GM23338 (cell line): ENCODE measurements around the gene OR6C65.
"Not testable (repeated sequence)": the region's sequence is repeated elsewhere in the genome, so short reads cannot be mapped to it uniquely, and the experiment has no call there.

Experiments used
- CREB1 ChIP-seq: fragments of 250-450 bp; sonication (Bioruptor Pico); IDR thresholded peaks from 2 replicates; pipeline ENCODE4 v1.5.0; 2020; ENCODE audit warnings: low read depth, mild to moderate bottlenecking, moderate library complexity
- EZH2 ChIP-seq: fragments of 200-600 bp; sonication (generic); IDR thresholded peaks from one replicate; pipeline ENCODE4 v1.8.0; 2017; ENCODE audit warnings: antibody characterized with exemption, mild to moderate bottlenecking, low read depth; ENCODE audit not compliant: unreplicated experiment
- EZH2phosphoT487 ChIP-seq: fragments of 200-600 bp; sonication (generic); IDR thresholded peaks from one replicate; pipeline ENCODE4 v1.8.1; 2018; ENCODE audit warnings: antibody characterized with exemption; ENCODE audit not compliant: unreplicated experiment
- JUNB ChIP-seq: IDR thresholded peaks from one replicate; pipeline ENCODE4 v1.6.1; 2016; ENCODE audit warnings: antibody characterized with exemption; ENCODE audit not compliant: unreplicated experiment
- POLR2AphosphoS5 ChIP-seq: IDR thresholded peaks from 2 replicates; pipeline ENCODE4 v1.6.1; 2016; ENCODE audit warnings: antibody characterized with exemption, low read depth
- ZNF114 ChIP-seq: fragments of 250-450 bp; sonication (Bioruptor Pico); IDR thresholded peaks from 2 replicates; pipeline ENCODE4 v1.5.0; 2020; ENCODE audit warnings: mild to moderate bottlenecking, moderate library complexity
- ZNF331 ChIP-seq: fragments of 250-450 bp; sonication (Bioruptor Pico); IDR thresholded peaks from 2 replicates; pipeline ENCODE4 v1.5.0; 2020; ENCODE audit warnings: low read depth, mild to moderate bottlenecking, moderate library complexity
- TF ChIP-seq, protein P1 (sequence below), 2 experiments: fragments of 200-600 bp in 1 of 2; sonication (generic) in 1 of 2; conservative IDR thresholded peaks; 2 replicates each; pipeline versions ENCODE4 v1.5.1 to v1.6.1; 2016 to 2017; ENCODE audit warnings: antibody characterized with exemption in 2 of 2, low read depth in 2 of 2, mild to moderate bottlenecking in 2 of 2, moderate library complexity in 1 of 2
- TF ChIP-seq, protein P2 (sequence below): IDR thresholded peaks from one replicate; pipeline ENCODE4 v1.6.1; 2018; ENCODE audit warnings: antibody characterized with exemption; ENCODE audit not compliant: unreplicated experiment
- TF ChIP-seq, protein P3 (sequence below): IDR thresholded peaks from 2 replicates; pipeline ENCODE4 v1.6.1; 2016; ENCODE audit warnings: antibody characterized with exemption
- TF ChIP-seq, protein P4 (sequence below): fragments of 250-450 bp; sonication (Bioruptor Pico); IDR thresholded peaks from 2 replicates; pipeline ENCODE4 v1.5.0; 2020; ENCODE audit warnings: mild to moderate bottlenecking, moderate library complexity

DNA sequence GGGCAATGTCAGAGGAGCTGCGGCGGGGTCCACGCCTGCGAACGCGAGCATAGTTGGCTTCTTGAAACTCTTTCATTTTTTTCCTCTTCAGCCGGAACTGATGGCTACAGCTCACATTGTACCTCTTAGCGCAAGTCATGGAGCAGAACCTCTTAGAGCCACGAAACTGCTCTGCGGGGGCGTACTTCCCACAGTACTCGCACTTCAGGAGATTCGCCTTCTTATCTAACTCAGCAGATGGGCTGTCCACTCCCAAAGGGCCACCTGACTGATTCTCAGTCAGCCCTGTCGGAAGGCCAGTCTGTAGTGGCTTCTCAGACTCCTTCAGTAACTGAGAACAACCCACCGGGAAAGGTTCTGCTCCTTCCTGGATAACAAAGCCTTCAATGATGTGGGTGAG, 11.8 kb downstream of the OR6C65 start:
- TF ChIP-seq, protein P1, sequence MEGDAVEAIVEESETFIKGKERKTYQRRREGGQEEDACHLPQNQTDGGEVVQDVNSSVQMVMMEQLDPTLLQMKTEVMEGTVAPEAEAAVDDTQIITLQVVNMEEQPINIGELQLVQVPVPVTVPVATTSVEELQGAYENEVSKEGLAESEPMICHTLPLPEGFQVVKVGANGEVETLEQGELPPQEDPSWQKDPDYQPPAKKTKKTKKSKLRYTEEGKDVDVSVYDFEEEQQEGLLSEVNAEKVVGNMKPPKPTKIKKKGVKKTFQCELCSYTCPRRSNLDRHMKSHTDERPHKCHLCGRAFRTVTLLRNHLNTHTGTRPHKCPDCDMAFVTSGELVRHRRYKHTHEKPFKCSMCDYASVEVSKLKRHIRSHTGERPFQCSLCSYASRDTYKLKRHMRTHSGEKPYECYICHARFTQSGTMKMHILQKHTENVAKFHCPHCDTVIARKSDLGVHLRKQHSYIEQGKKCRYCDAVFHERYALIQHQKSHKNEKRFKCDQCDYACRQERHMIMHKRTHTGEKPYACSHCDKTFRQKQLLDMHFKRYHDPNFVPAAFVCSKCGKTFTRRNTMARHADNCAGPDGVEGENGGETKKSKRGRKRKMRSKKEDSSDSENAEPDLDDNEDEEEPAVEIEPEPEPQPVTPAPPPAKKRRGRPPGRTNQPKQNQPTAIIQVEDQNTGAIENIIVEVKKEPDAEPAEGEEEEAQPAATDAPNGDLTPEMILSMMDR (conservative IDR thresholded peaks at IDR 0.05; ENCODE audit: low read depth in 2 of 2) = not testable (repeated sequence)
- TF ChIP-seq EZH2; EZH2phosphoT487; POLR2AphosphoS5; JUNB; ZNF331 (CRISPR knock-in tag); CREB1 (CRISPR knock-in tag); ZNF114: not testable (repeated sequence)
- TF ChIP-seq, protein P2, sequence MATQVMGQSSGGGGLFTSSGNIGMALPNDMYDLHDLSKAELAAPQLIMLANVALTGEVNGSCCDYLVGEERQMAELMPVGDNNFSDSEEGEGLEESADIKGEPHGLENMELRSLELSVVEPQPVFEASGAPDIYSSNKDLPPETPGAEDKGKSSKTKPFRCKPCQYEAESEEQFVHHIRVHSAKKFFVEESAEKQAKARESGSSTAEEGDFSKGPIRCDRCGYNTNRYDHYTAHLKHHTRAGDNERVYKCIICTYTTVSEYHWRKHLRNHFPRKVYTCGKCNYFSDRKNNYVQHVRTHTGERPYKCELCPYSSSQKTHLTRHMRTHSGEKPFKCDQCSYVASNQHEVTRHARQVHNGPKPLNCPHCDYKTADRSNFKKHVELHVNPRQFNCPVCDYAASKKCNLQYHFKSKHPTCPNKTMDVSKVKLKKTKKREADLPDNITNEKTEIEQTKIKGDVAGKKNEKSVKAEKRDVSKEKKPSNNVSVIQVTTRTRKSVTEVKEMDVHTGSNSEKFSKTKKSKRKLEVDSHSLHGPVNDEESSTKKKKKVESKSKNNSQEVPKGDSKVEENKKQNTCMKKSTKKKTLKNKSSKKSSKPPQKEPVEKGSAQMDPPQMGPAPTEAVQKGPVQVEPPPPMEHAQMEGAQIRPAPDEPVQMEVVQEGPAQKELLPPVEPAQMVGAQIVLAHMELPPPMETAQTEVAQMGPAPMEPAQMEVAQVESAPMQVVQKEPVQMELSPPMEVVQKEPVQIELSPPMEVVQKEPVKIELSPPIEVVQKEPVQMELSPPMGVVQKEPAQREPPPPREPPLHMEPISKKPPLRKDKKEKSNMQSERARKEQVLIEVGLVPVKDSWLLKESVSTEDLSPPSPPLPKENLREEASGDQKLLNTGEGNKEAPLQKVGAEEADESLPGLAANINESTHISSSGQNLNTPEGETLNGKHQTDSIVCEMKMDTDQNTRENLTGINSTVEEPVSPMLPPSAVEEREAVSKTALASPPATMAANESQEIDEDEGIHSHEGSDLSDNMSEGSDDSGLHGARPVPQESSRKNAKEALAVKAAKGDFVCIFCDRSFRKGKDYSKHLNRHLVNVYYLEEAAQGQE = not testable (repeated sequence)
- TF ChIP-seq, protein P3, sequence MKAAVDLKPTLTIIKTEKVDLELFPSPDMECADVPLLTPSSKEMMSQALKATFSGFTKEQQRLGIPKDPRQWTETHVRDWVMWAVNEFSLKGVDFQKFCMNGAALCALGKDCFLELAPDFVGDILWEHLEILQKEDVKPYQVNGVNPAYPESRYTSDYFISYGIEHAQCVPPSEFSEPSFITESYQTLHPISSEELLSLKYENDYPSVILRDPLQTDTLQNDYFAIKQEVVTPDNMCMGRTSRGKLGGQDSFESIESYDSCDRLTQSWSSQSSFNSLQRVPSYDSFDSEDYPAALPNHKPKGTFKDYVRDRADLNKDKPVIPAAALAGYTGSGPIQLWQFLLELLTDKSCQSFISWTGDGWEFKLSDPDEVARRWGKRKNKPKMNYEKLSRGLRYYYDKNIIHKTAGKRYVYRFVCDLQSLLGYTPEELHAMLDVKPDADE = not testable (repeated sequence)
- TF ChIP-seq, protein P4, sequence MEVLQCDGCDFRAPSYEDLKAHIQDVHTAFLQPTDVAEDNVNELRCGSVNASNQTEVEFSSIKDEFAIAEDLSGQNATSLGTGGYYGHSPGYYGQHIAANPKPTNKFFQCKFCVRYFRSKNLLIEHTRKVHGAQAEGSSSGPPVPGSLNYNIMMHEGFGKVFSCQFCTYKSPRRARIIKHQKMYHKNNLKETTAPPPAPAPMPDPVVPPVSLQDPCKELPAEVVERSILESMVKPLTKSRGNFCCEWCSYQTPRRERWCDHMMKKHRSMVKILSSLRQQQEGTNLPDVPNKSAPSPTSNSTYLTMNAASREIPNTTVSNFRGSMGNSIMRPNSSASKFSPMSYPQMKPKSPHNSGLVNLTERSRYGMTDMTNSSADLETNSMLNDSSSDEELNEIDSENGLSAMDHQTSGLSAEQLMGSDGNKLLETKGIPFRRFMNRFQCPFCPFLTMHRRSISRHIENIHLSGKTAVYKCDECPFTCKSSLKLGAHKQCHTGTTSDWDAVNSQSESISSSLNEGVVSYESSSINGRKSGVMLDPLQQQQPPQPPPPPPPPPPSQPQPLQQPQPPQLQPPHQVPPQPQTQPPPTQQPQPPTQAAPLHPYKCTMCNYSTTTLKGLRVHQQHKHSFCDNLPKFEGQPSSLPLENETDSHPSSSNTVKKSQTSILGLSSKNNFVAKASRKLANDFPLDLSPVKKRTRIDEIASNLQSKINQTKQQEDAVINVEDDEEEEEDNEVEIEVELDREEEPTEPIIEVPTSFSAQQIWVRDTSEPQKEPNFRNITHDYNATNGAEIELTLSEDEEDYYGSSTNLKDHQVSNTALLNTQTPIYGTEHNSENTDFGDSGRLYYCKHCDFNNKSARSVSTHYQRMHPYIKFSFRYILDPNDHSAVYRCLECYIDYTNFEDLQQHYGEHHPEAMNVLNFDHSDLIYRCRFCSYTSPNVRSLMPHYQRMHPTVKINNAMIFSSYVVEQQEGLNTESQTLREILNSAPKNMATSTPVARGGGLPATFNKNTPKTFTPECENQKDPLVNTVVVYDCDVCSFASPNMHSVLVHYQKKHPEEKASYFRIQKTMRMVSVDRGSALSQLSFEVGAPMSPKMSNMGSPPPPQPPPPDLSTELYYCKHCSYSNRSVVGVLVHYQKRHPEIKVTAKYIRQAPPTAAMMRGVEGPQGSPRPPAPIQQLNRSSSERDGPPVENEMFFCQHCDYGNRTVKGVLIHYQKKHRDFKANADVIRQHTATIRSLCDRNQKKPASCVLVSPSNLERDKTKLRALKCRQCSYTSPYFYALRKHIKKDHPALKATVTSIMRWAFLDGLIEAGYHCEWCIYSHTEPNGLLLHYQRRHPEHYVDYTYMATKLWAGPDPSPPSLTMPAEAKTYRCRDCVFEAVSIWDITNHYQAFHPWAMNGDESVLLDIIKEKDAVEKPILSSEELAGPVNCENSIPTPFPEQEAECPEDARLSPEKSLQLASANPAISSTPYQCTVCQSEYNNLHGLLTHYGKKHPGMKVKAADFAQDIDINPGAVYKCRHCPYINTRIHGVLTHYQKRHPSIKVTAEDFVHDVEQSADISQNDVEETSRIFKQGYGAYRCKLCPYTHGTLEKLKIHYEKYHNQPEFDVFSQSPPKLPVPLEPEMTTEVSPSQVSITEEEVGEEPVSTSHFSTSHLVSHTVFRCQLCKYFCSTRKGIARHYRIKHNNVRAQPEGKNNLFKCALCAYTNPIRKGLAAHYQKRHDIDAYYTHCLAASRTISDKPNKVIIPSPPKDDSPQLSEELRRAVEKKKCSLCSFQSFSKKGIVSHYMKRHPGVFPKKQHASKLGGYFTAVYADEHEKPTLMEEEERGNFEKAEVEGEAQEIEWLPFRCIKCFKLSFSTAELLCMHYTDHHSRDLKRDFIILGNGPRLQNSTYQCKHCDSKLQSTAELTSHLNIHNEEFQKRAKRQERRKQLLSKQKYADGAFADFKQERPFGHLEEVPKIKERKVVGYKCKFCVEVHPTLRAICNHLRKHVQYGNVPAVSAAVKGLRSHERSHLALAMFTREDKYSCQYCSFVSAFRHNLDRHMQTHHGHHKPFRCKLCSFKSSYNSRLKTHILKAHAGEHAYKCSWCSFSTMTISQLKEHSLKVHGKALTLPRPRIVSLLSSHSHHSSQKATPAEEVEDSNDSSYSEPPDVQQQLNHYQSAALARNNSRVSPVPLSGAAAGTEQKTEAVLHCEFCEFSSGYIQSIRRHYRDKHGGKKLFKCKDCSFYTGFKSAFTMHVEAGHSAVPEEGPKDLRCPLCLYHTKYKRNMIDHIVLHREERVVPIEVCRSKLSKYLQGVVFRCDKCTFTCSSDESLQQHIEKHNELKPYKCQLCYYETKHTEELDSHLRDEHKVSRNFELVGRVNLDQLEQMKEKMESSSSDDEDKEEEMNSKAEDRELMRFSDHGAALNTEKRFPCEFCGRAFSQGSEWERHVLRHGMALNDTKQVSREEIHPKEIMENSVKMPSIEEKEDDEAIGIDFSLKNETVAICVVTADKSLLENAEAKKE = not testable (repeated sequence)
